GM18861 (cell line): Measurements from ENCODE around the gene CREB1.

Experiments
- ATAC-seq: cut with Tn5 transposase; IDR thresholded peaks from one replicate; pipeline ENCODE4 v1.9.1; 2021; ENCODE audit not compliant: unreplicated experiment

CREB1 gene

DNA sequence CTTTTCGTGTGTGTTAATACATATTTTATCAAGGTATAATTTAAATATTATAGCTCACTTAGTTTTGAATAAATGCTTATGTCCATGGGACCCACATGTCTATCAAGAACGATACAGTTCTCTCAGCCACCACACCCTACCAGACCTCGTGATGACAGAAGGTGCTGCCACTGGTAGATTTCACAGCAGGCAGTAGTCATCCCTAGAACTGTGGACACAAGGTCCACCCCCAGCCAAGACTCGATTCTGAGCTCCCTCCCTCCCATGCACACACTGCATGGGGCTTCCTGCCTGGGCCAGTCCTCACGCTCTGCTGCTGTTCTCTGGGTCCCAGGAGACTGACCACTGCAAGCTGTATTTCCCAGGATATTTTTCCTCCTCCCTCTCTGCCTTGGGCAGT lies 26.5 kb upstream of the CREB1 start:
- peak; percentile 81 for ATAC-seq

DNA sequence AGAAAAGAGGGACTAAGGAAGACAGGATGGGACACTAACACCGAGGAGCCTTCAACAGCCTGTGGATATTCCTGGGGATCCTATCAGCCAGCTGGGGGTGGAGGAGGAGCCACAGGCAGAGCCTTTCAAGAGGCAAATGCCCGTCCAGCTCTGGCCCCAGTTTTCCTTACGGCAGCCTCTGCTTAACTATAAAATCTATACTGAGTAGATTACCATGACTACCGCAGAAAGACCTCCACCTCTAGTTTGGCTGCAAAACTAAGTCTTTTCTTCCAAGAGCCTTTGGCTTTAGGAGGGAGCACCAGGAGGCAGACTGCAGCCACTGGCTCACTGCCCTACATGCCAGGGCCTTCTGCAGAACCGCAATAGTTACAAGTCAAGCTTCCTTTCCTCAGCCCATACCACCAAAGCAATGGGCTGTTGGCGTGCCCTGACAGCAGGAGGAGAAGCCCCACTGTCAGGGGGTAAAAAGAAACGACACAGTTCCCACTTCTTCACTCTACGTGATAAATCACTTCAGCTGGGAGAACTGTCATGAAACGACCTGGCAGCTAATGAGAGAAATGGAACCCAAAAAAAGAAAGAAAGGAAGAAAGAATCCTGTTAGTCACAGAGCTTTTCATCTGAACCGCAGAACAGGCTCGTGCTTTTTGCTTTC lies 25.1 kb upstream of the CREB1 start:
- no peak for ATAC-seq

DNA sequence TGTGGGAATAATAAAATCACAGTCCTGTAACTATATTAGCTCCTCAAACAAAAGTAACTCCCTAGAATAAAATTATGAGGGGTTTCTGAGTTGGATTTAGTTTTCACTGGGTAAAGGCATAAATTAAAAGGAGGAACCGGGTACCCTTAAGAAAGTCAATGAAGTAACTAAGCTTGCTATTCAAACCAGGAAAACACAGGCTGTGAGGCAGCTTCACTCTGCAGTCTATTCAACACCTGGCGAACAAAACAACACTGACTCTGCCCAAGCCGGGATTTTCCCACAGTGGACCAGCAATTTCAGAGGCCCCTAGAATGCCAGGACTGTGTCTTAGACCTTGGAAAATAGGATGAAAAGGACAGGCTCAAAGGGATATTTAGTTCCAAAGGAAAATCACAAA lies 24.6 kb upstream of the CREB1 start:
- ATAC-seq = peak; percentile 36

DNA sequence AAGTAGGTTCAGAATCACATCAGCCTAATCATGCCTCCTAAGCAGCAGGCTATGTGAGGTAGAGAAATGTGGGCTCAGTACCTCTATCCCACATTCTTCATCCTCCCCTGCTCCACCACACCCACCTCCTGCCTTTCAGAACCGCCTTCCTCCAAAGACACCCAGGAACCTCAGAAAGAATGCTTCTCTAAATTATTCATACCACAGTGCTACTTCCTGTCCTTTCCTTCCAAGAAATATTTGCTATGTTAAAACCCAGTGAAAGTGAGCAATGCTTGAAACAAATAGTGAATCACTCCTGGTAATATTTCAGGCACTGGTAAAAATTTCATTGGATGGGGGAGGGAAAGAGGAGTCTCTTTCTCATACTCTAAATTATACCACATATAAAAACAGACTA lies 24.0 kb upstream of the CREB1 start:
- no peak for ATAC-seq

DNA sequence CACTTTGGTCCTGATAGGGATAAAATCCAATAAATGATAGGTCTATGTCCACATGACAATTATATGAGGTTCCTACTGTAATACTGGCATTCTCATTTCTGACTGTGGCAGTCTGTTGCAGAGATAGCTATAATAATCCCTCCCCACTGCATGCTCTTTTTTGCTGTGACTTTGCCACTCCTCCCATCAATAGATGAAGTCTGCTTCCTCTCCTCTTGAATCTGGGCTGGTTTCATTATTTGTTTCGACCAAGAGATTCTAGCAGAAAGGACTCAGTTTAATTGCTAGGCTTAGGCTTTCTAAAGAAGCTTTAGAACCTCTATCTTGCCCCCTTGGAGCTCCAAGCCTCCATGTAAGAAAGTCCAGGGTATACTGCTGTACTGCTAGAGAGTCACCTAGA lies 23.3 kb upstream of the CREB1 start:
- ATAC-seq = no peak

DNA sequence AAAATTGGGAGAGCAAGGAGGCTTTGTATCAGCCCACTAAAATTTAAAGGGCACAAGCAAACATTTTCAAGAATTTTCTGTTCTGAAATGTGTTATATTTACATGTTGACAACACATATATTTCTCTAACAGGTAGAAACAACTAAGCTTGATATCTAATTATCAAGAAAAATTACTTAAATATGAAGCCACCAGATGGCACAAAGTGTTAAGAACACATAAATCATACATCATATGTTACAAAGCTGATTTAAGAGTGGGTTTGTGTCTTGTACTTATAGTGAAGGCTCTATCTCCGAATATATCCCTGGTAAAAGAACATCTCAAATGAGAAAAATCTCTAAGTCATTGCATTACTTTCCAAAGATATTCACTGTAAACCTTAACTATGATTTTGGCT lies 19.6 kb upstream of the CREB1 start:
- no peak for ATAC-seq

DNA sequence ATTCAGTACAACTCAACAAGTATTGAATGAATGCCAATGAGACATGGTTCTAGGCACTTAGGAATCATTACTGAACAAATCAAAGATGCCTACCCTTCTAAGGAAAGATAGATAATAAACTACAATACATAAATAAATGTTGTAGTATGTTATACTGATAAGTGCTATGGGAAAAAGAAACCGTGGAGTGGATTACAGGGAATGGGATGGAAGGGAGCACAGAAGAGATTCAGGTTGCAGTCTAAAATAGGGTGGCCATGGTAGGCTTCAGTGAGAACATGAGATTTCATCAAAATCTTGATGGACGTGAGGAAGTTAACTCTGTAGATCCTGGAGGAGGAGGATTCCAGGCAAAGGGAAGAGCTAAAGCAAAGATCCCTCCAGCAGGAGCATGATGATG lies 17.9 kb upstream of the CREB1 start:
- no peak for ATAC-seq

DNA sequence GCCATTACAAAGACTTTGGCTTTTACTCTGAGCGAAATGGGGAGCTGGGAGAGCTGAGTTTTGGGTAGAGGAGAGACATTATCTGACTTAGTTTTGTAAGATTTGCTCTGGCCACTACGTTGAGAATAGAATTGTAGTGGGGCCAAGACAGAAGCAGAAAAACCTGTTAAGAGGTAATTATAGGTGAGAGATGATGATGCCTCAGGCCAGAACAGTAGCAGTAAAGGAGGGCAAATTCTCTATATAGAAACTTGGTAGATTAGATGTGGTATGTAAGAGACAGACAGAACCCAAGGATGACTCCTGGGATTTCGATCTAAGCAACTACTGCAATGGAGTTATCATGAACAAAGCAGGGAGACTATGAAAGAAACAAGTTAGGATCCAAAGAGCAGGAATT lies 17.4 kb upstream of the CREB1 start:
- ATAC-seq = no peak

DNA sequence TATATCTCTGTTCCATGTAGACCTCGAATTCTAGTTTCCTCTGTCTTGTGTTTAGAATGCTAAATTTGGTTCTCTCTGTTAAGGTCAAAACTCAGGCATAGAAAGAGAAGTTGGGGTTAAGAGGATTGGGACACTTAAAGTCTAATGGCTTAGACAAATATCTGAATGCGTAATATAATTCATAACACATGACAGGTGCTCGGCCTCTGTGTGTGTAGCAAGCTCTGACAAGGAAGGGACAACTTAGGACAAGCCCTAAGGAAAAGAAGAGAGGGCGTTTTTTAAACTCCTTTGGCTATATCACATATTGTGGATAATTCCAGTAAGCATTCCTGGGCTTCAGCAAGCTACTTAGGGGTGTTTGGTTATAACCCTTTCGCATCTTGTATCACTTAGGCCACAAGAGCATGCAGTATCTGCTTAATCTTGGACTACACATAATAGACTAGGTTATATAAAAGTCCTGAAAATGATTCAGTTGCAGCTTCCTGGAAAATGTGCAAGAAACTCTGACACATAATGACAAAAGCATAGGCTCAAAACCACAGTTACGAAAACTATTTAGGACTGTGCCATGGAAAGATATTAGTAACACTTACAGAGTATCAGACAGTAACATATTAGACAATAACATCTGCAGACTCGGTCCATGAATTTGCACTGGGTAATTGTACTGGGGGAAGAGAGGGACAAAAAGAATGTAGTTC lies 16.1 kb upstream of the CREB1 start:
- ATAC-seq = no peak

DNA sequence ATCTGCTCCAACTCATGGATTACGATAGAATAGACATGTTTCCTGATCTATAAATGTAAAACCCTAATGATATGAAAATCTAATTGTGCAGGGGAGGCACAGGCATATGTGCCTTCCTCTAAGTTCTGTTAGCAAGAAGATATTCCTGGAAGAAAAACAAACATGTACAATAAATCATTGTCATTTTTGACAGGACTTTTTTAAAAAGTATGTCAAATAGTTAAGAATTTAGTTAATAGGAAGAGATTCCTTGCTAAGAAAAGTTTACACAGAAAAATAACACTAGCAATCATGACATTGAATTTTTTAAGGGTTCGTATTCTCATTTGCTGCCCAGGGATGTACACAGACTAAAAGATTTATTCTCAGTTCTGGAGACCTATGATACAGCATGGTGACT lies 15.3 kb upstream of the CREB1 start:
- no peak for ATAC-seq

DNA sequence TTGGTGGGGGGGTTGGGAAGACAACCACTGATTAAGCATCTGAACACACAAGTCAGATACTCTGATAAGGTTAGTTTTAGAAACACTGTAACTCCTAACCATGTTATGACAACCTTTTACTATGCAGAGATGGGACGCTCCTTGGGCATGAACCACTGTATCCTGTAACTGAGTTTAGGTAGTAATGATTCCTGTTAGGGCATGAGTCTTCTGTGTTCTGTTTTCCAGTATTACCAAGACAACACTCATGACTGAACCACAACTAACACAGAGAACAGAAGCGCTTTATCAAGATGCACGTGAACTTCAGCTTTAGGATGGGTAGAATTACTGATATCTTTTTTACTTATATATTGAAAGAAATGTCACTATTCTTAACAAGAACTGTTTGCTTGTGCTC lies 14.1 kb upstream of the CREB1 start:
- ATAC-seq = no peak

DNA sequence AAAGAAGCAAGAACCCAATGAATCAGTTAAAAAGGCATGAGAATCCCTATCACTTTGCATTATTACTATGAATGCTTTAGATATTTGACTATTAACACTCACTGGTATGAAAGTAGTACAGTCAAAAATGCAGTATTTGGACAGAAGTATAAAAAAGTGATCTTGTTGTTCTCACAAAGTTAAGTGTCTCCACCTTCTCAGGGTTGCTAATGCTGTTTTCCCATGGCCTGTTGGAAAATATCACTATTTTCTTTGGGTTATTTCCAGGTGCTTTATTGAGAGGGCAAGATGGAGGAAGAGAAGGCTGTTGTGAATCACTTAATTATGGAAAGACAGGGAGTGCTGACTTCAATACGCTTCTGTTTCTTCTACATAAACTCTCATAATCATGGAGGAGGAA lies 13.6 kb upstream of the CREB1 start:
- no peak for ATAC-seq

DNA sequence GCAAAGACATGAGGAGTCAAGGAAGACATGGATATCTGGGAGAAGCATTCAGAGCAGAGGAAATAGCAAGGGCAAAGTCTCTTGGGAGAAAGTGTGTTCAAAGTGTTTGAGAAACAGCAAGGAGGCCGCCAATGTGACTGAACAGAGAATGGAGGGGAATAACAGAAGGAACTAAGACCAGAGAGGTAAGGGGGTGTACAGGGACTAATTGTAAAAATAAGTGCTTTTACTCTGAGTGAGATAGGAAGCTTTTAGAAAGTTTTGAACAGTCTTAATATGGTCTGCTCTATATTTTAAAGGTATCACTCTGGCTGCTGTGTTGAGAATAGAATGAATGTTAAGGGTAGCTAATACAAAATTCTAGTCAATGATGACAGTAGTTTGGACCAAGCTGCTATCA lies 6.8 kb upstream of the CREB1 start:
- ATAC-seq = no peak

DNA sequence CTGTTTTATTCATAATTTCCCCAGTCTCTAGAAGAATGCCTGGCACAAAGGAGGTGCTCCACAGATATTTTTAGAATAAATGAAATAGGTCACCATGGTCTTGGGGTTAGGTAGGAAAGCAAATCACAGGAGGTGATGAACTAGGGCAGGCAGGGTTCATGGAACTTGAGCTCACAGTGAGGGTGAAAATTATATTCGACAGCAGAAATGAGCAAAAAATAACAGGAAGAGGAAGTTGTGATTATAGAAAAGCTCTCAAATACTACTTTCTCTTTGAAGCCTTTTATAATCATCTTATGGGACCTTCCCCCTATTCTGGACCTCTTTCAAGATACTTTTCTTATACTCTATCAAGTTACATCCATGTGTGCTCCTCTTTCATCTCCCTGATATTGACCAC lies 4.5 kb upstream of the CREB1 start:
- no peak for ATAC-seq

DNA sequence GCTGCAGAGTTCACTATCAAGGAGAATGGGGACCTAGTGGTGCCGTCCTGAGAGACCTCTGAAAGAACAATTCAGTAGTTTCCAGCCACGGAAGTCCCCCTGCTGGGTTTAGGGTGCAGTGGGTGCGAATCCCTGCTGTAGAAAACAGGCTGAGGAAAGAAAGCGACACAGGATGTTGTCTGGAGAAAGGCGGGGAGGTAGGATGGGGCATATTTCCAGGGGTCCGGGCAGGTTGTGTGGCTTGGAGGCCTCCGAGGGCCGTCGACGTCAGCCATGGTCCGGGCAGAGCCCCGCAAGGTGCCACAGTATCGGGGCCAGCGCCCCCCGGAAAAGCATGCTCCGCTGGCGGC lies 807 bp upstream of the CREB1 start:
- ATAC-seq = peak; percentile 5

DNA sequence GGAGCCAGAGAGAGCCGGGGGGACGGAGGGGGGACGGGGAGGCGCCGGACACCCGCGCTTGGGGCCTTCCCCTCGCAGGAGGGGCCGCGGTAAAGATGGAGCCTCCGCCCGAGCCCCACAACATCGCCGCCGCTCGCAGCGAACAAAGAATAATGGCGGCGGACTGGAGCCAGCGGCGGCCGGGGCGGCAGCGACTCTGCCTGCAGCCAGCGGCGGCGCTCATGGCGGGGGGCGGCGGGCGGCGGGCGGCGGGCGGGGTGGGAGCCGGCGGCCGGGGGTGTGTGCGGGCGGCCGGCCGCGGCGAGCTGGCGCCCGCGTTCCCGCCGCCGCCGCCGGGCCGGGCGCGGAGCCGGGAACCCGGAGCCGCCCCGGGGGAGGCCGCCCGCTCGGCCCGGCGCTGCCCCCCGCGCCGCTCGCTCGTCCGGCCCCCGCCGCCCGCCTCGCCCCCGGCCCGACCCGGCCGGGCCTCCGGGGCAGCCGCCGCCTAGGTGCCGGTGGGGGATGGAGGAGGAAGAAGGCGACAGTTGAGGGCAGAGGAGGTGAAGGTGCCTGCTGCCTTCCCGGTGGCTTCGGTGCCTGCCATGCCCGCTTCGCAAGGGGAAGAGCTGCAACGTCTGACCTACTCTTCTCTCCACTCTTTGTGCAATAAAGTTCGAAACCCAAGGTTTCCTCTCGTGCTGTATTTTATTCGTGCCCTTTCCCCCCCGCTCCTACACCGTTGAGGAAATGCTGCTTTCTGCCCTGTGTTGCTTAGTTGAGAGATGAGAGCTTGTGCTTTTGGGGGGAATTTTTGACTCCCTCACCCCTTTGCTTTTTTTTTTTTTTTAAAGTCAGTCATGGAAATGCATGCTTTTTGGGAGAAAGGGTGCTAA lies 634 bp downstream of the CREB1 start:
- no peak for ATAC-seq

DNA sequence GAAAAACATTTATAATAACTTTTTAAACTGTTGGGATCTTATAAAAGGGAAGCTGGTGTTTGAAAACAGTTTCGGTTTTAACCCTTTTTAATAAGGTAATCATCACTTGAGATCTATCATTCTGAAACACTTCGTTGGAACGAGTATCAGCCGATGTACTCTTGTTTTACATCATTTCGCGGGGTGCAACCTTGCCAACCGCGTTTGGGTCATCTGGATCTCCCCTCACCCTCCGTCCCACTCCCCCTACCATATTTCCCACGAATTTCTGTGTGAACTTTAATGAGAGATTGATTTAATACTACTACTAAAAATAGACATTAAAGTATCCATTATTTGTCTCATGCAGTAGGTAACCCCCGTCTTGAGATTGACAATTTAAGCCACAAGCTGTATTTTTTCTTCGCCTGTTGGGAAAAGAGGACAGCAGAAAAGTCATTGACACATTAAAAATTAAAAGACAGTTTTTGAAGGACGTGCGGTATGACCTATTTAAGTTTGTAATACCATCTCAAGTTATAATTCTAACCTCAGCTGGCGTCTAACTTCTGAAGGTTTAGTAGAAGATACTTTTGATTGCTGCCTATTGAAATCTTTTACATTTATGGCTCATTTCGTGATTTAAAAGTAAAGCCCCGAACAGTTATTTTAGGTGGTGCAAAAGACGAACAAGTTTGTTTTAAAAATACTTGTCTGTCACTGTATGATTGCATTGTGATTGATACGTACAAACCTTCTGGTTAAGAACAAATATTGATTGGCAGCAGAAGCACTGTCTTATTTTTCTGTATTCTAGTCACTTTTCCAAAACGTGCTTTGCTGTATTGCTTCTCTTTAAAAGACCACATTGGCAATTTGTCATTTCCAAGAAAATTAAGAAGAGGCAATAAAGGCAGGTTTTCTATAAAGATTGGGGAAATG lies 1.5 kb downstream of the CREB1 start:
- no peak for ATAC-seq

DNA sequence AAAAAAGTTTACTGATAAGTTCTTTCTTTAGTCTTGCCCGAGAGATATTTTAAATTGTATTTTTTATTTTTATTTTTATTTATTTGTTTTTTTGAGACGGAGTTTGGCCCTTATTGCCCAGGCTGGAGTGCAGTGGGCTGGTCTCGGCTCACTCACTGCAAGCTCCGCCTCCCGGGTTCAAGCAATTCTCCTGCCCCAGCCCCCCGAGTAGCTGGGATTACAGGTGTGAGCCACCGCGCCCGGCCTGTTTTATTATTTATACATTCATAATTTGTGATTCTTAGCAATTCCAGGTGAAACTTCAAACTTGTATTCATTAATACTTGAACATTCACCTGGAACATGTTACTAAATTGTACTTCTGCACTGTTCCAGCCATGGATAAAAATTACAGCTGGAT lies 2.9 kb downstream of the CREB1 start:
- ATAC-seq = no peak

DNA sequence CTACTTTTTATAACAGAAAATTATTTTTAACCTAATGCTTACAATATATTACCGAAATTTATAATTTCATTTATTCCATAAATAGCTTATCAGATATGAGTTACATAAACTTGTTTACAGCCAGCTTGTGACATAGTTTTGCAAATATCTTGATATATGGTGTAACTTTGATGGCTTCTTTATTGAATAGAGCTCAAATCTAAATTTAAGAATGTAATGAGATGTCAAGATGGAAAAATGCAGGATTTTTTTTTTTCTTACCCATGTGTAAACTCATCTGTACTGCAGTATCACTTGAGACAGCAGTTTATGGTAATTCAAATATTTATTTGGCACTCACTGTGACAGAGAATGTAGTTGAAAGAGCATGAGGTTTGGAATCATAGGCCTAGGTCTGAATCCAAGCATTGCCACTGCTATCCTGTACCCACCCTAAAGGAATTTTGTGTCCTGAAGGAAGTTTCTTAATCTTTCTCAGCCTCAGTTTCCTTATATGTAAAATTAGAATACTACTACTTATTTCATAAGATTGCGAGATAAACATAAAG lies 3.8 kb downstream of the CREB1 start:
- ATAC-seq = no peak

DNA sequence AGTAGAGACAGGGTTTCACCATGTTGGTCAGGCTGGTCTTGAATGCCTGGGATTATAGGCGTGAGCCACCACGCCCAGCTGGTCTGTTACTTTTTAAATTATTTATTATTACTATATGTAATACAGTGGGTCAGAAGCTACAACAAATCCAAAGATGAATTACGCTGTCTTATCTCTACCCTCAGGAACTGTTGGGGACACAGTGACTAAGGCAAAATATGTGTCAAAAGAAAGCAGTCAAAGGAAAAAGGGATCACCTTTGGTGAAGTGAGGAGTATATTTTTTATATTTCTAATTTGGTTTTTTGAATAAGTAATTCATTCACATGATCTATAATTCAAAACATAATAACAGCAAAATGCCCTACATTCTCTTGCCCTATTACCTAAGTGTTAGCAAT lies 4.7 kb downstream of the CREB1 start:
- no peak for ATAC-seq

DNA sequence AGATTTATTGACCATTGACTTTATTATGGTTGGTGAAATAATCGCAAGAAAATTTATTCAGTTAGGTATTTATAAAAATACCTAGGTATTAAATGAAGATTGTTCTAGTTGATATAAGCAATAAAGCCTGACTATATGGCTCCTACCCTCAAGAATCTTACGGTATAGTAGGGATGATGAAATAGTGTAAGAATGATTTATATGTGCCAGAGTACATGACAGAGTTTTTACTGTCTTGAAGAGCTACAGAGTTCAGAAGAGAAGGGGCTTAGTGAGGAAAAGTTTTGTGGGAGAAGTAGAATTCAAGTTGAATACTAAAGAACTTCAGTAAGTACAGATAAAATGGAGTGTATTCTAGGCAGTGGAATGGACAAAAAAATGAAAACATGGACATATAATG lies 9.7 kb downstream of the CREB1 start:
- no peak for ATAC-seq
